ENCODE results near the gene HAUS1.

- TF ChIP-seq POLR2A (IDR thresholded peaks at IDR 0.05; ENCODE audit: low read depth, low read length) (no peak), TAF1 (IDR thresholded peaks at IDR 0.05; ENCODE audit: low read depth, low read length) (no peak), POU2F2 (IDR thresholded peaks at IDR 0.05; ENCODE audit: low read depth, low read length) (no peak), POLR2AphosphoS5 (IDR thresholded peaks at IDR 0.05; ENCODE audit: low read depth, low read length) (no peak), PAX5 (IDR thresholded peaks at IDR 0.05; ENCODE audit: insufficient read depth, low read length, severe bottlenecking) (no peak), SPI1 (IDR thresholded peaks at IDR 0.05; ENCODE audit: low read depth, low read length) (no peak)
These were observed 9.6 kb downstream of the HAUS1 start for GRCh38 chr18:46113751-46114150.

All from GM12891 (cell line).